ENCODE measurements around the gene JMJD8.

JMJD8 gene

DNA sequence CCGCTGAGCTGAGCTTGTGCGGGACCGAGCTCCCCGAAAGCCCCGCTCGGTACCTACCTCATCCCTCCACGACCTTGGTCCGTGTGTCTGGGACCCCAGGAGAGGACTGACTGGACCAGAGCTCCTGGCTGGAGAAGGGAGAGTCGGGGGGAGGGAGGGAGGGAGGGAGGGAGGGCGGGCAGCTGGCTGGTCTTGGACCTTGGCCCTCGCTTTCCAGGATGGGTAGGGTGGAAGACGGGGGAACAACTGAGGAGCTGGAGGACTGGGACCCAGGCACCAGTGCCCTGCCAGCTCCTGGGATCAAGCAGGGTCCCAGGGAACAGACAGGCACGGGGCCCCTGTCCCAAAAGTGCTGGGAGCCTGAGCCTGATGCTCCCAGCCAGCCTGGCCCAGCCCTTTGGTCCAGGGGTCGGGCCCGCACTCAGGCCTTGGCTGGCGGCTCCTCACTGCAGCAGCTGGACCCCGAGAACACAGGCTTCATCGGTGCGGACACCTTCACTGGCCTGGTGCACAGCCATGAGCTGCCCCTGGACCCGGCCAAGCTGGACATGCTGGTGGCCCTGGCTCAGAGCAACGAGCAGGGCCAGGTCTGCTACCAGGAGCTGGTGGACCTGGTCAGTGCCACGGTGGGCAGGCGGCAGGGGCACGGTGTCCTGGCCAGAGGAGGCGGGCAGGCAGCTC lies 8.1 kb downstream of the JMJD8 start:
- no peak for DNase-seq

DNA sequence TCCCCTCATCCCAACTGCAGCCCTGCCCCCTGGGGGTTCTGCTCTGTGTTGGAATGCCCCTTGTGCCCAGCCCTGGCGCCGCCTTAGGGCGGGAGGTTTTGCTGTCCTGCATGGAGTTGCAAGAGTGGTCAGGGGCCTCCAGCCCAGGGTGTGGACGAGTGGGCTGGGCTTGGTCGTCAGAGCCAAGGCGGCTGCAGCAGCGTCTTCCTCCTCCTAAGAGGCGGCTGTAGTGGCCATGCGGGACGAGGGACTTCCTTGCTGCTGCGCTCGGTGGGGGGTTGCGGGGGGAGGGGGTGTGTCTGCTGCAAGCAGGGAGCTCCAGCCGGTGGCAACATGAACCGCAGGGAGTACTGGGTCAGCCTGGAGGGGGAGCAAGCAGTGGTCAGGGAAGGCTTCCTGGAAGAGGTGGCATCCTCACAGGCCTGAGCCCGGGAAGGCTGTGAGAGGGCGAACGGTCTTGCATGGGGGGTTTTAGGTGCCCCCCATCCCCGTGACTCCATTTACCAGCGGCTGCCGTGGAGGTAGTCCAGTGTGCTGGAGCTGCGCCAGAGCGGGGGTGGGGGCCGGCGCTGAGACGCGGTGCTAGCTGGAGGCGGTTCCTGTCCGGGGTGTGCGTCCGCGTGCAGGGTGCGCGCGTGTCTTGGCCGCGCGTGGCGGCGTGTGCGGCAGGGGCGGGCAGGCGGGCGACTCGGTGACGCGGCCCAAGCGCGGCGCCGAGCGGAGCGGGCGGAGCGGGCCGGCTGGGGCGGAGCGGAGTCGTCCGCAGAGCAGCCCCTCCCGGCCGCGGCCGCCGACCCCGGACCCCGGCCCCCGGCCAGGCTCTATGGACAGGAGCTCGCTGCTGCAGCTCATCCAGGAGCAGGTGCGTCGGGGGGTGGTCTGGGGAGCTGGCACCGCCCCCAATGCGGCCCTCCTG lies 8.9 kb downstream of the JMJD8 start, which contains the start of gene RHBDL1:
RHBDL1 (plus strand) TSS at position 704 of the 916 bp plus-strand sequence; CDS start at position 824, 120 bp downstream.
- peak; percentile 53 for DNase-seq

DNA sequence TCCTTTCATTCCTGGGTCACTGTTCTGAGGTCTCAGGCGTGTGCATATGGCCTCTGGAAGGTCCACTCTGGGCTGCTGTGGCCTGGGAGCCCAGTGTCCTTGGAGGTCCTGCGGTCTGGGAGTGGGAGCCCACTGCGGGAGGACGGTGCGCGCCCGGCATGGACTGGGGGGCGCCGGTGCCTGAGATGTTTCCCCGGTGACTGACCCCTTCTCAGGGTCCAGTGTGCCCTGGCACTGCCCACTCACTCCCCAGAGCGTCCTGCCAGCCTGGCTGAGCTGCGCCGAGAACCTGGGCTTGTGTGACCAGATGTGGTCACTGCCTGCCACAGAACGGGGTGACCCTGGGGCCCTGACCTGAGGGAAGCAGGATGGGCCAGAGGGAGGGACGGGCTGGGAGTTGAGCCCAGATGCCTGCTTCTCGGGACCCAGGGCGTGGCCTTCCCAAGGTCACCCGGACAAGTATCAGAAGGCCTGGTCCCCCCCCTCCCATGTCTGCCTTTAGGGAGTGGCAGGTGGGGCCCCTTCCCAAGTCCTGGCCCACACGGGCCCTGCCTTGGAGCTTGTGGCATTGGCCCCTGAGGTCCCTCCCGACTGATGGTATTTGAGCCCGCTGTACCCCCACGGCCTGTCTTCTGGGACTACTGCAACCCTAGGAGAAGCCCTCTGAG lies 9.8 kb downstream of the JMJD8 start:
- DNase-seq: no peak

DNA sequence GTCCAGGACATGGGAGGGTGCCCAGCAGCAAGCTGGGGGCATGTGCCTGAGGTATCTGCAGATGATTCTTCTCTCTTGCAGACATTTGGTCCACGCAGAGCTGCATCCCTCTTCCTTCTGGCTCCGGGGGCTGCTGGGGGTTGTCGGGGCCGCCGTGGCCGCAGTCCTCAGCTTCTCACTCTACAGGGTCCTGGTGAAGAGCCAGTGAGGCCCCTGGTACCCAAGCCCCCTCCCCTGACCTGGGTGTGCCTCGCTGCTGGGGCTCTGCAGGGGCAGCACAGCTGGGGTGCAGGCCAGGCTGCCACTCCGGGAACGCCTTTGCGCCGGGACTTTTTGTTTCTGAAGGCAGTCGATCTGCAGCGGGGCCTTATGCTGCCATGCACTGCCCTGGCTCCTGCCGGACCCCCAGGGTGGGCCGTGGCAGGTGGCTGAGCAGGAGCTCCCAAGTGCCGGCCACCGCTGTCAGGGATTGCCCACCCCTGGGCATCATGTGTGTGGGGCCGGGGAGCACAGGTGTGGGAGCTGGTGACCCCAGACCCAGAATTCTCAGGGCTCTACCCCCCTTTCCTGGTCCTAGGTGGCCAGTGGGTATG lies 10.6 kb downstream of the JMJD8 start:
- no peak for DNase-seq

DNA sequence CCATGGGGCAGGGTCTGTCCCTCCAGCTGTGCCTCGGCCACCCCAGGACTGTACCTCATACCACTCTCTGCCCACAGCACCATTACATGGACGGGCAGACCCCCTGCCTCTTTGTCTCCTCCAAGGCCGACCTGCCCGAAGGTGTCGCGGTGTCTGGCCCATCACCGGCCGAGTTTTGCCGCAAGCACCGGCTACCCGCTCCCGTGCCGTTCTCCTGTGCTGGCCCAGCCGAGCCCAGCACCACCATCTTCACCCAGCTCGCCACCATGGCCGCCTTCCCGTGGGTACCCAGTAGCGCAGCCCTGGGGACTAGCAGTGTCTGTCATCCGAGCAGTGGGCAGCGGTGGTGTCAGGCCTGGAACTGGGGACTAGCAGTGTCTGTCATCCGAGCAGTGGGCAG lies 11.3 kb downstream of the JMJD8 start:
- no peak for DNase-seq

DNA sequence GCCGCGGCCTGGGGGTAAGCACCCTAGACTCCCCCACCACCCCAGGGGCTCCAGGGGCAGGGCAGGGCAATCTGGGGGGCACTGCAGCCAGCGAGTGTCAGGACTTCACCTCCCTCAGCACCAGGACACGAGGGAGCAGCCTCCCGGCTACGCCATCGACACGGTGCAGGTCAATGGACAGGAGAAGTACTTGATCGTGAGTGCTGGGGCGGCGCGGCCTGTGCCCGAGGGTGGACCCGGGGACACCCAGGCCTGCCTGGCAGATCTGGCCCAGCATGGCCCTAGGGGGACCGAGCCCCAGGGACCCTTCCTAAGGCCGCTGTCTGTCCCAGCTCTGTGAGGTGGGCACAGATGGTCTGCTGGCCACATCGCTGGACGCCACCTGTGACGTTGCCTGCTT lies 11.8 kb downstream of the JMJD8 start:
- no peak for DNase-seq

DNA sequence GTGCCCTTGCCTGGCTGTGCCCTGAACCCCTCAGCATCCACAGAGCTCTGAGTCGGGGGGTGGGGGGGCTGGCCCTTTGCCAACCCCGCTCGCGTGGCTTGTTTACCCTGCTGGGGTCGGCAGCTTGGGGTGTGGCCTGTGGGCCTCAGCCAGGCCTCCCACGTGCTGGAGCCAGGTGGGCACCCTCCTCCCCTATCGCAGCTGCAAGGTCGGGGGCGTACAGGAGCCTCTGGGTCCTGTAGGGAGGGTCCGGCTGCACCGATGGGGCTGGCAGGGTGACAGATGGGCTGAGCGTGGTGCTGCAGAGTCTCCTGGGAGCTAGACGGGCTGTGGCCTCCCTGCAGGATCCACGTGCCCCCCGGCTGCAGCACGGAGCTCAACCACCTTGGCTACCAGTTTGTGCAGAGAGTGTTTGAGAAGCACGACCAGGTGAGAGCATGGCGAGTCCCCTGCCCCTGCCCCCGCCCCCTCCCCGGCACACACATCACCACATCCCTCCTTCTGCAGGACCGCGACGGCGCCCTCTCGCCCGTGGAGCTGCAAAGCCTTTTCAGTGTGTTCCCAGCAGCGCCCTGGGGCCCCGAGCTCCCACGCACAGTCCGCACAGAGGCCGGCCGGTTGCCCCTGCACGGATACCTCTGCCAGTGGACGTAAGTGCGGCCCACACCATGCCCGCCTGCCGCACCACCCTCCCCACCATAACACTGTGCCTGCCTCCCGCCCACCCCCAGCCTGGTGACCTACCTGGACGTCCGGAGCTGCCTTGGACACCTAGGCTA lies 12.6 kb downstream of the JMJD8 start:
- no peak for DNase-seq

DNA sequence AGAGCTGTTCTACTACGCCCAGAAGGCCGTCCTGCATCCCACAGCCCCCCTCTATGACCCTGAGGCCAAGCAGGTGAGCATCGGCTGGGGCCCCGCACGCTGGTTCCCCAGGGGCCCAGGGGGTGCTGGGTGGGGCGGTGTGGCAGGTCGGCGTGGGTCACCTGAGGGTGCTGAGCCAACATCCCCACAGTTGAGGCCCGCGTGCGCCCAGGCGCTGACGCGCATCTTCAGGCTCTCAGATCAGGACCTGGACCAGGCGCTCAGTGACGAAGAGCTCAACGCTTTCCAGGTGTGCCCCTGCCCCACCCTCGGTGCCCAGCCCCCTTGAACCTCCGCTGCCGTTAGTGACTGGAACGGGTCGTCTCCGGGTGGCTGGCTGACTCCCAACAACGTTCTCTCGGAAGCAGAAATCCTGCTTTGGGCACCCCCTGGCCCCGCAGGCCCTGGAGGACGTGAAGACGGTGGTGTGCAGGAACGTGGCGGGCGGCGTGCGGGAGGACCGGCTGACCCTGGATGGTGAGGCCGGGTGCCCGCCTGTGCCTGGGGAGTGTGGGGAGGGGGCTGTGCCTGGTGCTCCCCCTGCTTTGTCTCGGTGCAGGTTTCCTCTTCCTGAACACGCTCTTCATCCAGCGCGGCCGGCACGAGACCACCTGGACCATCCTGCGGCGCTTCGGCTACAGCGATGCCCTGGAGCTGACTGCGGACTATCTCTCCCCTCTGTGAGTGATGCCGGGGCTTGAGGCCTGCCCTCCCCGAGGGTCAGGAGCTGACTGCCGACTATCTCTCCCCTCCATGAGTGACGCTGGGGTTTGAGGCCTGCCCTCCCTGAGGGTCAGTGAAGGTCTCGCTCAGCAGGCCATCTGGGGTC lies 13.4 kb downstream of the JMJD8 start:
- no peak for DNase-seq

DNA sequence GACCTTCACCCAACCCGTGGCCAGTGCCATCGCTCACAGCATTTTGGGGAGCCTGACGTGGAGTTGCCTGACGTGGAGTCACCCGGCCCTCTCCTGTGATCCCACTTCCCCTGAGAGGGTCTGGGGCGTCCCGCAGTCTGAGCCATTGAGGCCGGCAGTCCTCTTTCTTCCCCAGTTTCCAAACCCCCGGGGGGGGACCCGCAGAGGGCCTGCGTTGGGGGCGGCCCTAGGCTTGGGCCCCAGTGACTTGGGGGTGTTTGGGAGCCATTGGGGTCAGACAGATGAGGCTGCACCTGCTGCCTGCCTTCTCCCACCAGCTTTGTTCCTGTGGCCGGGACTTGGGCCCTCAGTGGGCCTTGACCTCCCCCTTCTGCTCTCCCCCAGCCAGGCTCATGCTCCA lies 14.5 kb downstream of the JMJD8 start:
- DNase-seq: no peak

DNA sequence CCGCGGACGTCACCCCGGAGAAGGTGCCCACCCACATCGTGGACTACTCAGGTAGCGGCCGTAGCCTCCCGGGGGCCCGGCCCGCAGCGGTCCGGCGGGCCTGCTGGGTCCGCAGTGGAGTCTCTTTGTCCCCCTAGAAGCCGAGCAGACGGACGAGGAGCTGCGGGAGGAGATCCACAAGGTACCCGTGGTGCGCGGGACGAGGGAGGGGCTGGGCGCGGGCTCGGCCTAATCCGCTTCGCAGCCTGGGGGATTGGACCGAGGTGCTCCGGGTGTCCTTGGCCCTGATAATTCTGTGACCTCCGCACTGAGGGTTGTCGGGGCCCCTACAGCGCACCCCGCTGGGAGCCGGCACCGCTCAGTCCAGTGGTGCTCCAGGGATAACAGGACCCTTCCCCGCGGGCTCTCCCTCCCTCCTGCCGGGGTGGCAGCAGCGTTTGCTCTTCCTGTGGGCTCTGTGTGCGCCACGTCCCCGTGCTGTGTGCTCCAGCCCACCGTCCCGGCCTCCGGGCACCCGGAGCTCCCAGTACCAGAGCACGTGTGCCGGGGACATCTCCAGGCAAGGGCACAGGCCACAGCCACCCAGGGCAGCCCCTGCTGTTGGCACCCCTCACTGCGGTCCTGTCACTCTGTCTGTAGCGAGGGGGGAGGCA lies 15.5 kb downstream of the JMJD8 start:
- no peak for DNase-seq

DNA sequence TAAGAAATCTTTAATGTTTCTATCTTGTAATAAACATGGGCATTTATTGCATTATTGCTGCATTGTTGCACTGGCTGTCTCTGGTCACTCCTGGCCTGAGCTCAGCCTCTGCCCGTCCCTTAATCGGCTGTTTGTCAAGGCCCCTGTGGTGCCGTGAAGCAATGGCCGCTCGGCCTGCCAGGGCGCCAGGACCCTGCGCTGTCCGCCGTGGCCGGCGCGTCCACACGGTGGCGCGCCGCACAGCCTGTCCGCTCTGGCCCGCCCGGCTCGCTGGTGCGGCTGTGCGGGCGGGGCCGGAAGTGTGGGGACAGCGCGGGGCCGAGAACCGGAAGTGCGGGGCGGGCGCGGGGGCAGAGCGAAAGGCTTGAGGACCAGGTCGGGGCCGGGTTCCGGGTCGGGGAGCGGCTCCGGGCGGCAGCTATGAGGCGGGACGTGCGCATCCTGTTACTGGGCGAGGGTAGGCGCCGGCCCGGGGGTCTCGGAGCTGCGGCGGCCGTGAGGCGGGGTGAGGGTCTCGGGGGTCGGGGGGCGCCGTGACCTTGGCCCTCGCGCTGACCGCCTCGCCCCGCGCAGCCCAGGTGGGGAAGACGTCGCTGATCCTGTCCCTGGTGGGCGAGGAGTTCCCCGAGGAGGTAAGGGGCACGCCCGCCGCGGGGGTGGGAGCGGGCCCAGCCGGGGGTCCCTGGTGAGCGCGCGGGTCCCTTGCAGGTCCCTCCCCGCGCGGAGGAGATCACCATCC lies 16.2 kb downstream of the JMJD8 start, which contains the start of gene RHOT2:
RHOT2 (plus strand) TSS at position 353 of the 739 bp plus-strand sequence; CDS start at position 421, 68 bp downstream.
- peak; percentile 92 for DNase-seq

DNA sequence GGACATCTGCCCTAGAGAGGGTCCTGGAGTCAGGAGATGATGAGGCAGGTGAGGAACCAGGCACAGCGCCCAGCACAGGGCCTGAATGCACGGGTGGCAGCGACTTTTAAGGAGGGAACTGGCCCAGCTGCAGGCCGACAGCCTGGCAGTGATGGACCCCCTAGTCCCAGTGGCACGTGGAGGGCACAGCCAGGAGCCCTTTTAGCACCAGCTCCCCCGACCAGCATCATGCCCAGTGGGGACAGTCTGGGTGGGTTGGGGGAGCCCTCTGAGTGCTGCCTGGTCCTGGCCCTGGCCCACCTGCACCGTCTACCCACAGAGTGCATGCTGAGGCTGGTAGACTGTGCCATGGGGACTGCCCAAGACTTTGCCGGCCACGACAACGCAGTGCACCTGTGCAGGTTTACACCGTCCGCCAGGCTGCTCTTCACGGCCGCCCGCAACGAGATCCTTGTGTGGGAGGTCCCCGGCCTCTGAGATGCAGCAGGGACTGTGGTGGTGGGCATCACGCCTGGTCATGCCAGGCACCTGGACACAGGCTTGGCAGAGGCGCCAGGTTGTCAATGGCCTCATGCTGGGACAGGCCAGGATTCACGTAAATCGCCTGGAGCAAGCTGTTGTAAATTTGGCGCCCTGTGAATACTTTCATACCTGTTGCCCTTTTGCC lies 16.9 kb downstream of the JMJD8 start:
- DNase-seq: no peak

DNA sequence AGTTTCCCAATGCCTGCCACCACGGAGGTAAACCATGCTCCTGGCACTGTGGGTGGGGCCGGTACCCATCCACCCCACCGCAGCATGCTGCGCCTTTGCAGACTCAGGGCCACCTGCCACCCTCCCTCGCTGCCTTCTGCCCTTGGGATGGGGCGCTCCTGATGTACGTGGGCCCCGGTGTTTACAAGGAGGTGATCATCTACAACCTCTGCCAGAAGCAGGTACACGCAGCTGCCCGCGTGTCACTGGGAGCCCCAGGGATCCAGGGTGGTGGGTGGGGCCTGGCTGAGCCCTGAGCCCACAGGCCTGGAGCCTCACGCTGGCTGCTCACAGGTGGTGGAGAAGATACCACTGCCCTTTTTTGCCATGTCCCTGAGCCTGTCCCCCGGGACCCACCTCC lies 17.6 kb downstream of the JMJD8 start:
- DNase-seq: no peak

DNA sequence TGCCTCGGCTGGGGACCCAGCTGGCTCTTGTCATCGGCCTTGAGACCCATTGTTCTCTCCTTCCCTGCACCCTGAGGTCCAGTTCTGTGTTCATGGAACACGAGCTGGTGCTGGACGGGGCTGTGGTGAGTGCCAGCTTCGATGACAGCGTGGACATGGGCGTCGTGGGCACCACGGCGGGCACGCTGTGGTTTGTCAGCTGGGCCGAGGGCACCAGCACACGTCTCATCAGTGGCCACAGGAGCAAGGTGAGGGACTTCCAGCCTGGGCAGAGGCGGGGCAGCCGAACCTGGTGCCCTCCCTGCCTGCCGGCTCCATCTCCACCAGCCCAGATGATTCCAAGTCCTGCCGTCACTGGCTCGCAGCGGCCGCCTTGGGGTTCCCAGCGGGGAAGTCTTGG lies 21.5 kb downstream of the JMJD8 start:
- no peak for DNase-seq

DNA sequence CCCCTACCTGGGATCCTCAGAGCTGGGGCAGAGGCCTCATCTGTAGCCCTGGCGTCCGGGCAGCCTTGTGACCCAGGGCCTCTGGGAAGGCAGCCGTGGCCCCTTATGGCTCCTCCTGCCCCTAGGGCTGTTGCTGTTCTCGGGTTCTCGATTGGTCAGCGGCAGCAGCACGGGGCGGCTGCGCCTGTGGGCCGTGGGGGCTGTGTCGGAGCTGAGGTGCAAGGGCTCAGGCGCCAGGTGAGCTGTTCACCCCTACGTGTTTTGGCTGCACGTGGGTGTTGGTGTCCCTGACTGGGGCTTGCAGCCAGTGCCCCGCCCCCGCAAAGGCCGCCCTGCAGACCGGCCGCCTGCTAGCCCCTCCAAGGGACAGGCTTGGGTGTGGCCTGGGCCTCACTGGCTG lies 22.0 kb downstream of the JMJD8 start:
- DNase-seq: no peak

DNA sequence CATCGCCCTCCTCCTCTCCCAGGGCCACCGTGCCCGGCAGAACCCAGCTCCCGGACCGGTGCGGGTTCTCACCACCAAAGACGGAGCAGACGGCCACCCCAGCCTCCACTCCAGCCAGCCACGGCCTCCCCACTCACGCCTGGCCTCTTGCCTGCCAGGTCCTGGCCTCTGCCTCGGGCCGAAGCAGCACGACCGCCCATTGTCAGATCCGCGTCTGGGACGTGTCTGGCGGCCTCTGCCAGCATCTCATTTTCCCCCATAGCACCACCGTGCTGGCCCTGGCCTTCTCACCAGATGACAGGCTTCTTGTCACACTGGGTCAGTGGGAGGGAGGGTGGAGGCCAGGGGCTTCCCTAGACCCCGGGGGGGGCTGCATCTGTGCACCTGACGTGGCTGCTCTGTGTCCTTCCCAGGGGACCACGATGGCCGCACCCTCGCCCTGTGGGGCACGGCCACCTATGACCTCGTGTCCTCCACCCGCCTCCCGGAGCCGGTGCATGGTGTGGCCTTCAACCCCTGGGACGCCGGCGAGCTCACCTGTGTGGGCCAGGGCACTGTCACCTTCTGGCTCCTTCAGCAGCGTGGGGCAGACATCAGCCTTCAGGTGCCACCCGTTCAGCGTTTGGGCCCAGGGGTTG lies 22.8 kb downstream of the JMJD8 start:
- no peak for DNase-seq

DNA sequence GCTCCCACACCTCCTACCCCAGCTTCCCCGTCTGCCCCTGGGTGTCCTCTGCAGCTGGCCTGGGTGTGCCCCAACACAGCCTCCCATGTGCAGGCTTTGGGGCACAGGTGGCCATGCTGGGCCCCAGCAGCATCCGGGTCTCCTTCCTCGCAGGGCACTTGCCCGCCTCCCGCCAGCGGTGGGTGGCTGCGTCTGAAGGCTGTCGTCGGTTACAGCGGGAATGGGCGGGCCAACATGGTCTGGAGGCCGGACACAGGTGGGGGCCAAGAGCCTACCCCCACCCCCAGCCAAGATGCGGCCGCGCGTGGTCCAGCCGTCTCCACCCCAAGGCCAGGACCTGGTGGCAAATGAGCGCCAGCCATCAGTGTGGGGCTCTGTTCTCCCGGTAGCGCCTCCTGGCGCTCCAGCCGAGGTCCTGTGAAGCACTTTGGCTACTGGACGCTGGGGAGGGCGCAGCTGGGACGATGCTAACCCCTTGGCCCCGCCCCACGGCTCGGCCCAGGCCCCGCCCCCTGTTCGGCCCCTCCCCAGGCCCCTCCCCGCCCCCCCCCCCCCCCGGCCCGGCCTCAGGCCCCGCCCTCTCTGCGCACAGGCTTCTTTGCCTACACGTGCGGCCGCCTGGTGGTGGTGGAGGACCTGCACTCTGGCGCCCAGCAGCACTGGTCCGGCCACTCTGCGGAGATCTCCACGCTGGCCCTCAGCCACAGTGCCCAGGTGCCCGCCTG lies 23.5 kb downstream of the JMJD8 start:
- DNase-seq: peak; percentile 76

DNA sequence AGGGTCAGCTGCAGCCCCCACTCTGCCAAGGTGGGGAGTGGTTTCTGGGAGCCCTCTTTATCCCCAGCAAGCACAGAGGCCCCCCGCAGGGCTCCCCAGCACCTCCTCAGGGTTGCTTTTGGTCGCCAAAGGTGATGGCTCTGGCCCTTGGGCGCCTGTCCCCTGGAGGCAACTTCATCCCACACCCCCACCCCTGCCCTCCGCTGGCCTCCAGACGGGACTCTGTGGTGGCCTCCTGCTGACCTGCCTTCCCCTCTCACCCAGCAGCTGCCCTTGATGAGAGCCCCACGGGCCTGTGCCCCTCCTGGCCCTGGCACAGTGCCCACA lies 24.0 kb downstream of the JMJD8 start:
- no peak for DNase-seq

Measured in fibroblast of skin of scalp (primary cell).